Osteoblast (primary cell): Measurements from ENCODE around the gene AMOTL2. TPM values are rescaled to one million over a fixed set of nuclear protein-coding genes. Genes with fewer than 3 reads are reported as not detected.
A peak's percentile ranks its signal among the peaks of the same experiment; 100 is the strongest.

Experiments
- DNase-seq: peaks from one replicate; pipeline ENCODE4 v3.0.0; 2011; ENCODE audit warnings: low spot score, mixed read lengths; ENCODE audit not compliant: insufficient read length; ENCODE audit errors: missing footprints
- H2AFZ ChIP-seq: 2 replicates; pipeline ENCODE4 v1.6.0; 2011; ENCODE audit warnings: mild to moderate bottlenecking, low read length
- H3K27ac ChIP-seq: 2 replicates; pipeline ENCODE4 v1.5.1; 2011; ENCODE audit warnings: mild to moderate bottlenecking, low read depth, low read length, moderate library complexity
- H3K27me3 ChIP-seq: 2 replicates; pipeline ENCODE4 v1.6.0; 2012; ENCODE audit warnings: mild to moderate bottlenecking, control low read depth, inconsistent platforms, low read length, moderate library complexity; ENCODE audit not compliant: insufficient read depth
- H3K36me3 ChIP-seq: 2 replicates; pipeline ENCODE4 v1.5.1; 2011; ENCODE audit warnings: mild to moderate bottlenecking, low read length, control low read depth, moderate library complexity; ENCODE audit not compliant: insufficient read depth
- H3K4me1 ChIP-seq: 2 replicates; pipeline ENCODE4 v1.5.1; 2011; ENCODE audit warnings: mild to moderate bottlenecking, low read length, control low read depth, moderate library complexity; ENCODE audit not compliant: insufficient read depth
- H3K4me2 ChIP-seq: 2 replicates; pipeline ENCODE4 v1.6.0; 2011; ENCODE audit warnings: mild to moderate bottlenecking, low read length; ENCODE audit not compliant: insufficient read depth
- H3K4me3 ChIP-seq: fragments of 200-600 bp; sonication (generic); 3 replicates; pipeline ENCODE4 v1.5.1; 2012; ENCODE audit warnings: mild to moderate bottlenecking, low read length, inconsistent platforms; ENCODE audit not compliant: insufficient read depth
- H3K79me2 ChIP-seq: 2 replicates; pipeline ENCODE4 v1.6.0; 2012; ENCODE audit warnings: mild to moderate bottlenecking, low read length, control low read depth, inconsistent platforms; ENCODE audit not compliant: insufficient read depth
- H3K9me3 ChIP-seq: 2 replicates; pipeline ENCODE4 v1.5.1; 2011; ENCODE audit warnings: low read depth, low read length, control low read depth
- H4K20me1 ChIP-seq: 2 replicates; pipeline ENCODE4 v1.6.0; 2012; ENCODE audit warnings: mild to moderate bottlenecking, low read length, control low read depth; ENCODE audit not compliant: insufficient read depth
- total RNA-seq: library from RNA; depleted of rRNA; stranded (reverse); fragments of >200 nt; gene quantifications from 2 replicates; pipeline ENCODE4 v1.2.3, GENCODE V29; 2012
- TF ChIP-seq, protein P1 (sequence below): IDR thresholded peaks from 2 replicates; pipeline ENCODE4 v1.5.1; 2011; ENCODE audit warnings: mild to moderate bottlenecking, low read depth, low read length, moderate library complexity; ENCODE audit errors: extremely low read depth

The AMOTL2 gene
- total RNA-seq, 1 donor: 300 TPM

DNA sequence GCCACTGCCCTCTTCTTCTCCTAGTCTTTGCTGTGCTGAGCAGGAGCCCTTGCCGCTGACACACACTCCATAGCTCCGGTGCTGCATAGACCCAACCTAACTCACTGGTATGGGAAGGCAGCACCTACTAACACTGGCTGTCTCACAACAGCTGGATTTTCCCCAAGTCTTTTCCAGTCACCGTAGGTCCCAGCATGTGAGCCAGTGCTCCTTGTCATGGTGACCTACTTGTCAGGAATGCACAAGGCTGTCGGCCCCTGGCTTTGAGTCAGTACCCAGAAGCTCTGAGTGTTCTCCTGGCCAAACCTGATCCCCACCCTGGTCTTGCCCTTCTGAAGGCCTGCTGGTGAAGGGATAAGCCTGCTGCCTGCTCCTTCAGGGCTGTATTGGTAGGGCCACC is 25.7 kb downstream of the AMOTL2 start:
- DNase-seq: peak; percentile 70
- peaks cover 1% of the 10 kb centered on the region for H3K36me3 ChIP-seq
- no peak overlapping the region for H3K4me3 ChIP-seq
- peaks cover 9% of the 10 kb centered on the region for H3K9me3 ChIP-seq
- H3K27ac ChIP-seq: peak overlapping the region; percentile 2
- no peaks in the 10 kb centered on the region for H4K20me1 ChIP-seq
- H2AFZ ChIP-seq: no peak overlapping the region
- no peaks in the 10 kb centered on the region for H3K27me3 ChIP-seq
- TF ChIP-seq, protein P1, sequence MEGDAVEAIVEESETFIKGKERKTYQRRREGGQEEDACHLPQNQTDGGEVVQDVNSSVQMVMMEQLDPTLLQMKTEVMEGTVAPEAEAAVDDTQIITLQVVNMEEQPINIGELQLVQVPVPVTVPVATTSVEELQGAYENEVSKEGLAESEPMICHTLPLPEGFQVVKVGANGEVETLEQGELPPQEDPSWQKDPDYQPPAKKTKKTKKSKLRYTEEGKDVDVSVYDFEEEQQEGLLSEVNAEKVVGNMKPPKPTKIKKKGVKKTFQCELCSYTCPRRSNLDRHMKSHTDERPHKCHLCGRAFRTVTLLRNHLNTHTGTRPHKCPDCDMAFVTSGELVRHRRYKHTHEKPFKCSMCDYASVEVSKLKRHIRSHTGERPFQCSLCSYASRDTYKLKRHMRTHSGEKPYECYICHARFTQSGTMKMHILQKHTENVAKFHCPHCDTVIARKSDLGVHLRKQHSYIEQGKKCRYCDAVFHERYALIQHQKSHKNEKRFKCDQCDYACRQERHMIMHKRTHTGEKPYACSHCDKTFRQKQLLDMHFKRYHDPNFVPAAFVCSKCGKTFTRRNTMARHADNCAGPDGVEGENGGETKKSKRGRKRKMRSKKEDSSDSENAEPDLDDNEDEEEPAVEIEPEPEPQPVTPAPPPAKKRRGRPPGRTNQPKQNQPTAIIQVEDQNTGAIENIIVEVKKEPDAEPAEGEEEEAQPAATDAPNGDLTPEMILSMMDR: no peak
- peaks cover 25% of the 10 kb centered on the region for H3K4me1 ChIP-seq
- H3K4me2 ChIP-seq: no peak overlapping the region
- no peaks in the 10 kb centered on the region for H3K79me2 ChIP-seq

DNA sequence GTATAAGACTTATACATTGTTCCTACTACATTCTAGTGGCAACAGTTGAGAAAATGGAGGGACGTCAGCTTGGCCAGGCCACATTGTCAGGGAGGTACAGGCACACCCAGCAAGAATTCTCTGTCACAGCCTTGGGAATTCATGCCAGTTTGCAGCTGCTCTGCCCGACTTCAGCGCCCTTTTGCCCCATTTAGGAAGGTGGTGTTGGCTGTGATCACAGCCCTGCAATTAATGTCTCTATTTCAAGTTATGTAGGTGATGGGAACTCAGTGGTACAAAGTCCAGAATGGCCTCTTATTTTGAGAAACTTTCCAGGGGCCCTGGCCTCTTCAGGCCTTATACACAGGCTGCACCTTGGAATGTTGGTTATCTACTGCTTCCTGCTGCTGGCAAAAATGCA is 26.7 kb downstream of the AMOTL2 start:
- Histone ChIP-seq H3K79me2 (no peaks in the 10 kb centered on the region), H3K4me2 (no peak overlapping the region), H2AFZ (no peak overlapping the region), H4K20me1 (no peaks in the 10 kb centered on the region), H3K4me3 (no peak overlapping the region), H3K36me3 (no peaks in the 10 kb centered on the region), H3K27ac (no peak overlapping the region), H3K9me3 (peaks cover 9% of the 10 kb centered on the region), H3K27me3 (no peaks in the 10 kb centered on the region), H3K4me1 (peaks cover 18% of the 10 kb centered on the region)
- no peak for DNase-seq
- TF ChIP-seq, protein P1: no peak

DNA sequence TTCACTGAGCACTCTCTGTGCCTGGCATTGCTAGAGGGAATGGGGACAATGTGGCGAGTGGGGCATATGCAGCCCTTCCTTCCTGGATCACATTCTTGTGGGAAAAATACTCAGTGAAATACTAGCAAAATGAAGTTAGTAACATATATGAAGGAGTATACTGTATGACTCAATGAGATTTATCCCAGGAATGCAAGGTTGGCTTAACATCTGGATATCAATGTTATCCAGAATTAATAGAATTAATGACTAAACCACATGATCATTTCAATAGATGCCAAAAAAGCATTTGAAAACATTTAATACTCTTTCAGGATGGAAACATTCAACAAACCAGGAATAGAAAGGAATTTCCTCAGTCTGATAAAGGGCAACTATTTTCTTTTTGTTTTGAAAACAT is 27.5 kb downstream of the AMOTL2 start:
- H3K4me1 ChIP-seq: peaks cover 13% of the 10 kb centered on the region
- no peaks in the 10 kb centered on the region for H4K20me1 ChIP-seq
- TF ChIP-seq, protein P1: no peak
- H3K27ac ChIP-seq: no peak overlapping the region
- H2AFZ ChIP-seq: no peak overlapping the region
- peaks cover 9% of the 10 kb centered on the region for H3K9me3 ChIP-seq
- H3K36me3 ChIP-seq: no peaks in the 10 kb centered on the region
- H3K4me2 ChIP-seq: no peak overlapping the region
- H3K4me3 ChIP-seq: no peak overlapping the region
- H3K79me2 ChIP-seq: no peaks in the 10 kb centered on the region
- no peak for DNase-seq
- H3K27me3 ChIP-seq: no peaks in the 10 kb centered on the region

DNA sequence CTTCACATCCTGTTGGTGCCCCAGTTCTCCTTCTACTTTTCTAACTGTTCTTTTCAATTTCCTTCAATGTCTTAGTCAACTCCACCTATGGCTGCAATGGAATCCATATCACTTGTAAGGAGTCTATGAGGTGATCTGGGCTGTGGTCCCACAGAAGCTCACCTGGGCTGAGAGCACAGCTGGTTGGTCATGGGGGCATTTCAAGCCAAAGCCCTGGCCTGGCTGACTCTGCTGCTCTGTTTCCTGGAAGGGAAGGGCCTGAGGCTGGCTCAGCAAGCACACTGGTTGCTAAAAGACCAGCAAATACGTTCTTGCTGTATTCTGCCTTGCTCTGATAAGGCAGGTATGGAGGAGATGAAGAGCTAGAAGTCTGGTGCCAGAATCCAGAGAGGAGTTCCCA is 29.0 kb downstream of the AMOTL2 start:
- no peak overlapping the region for H3K4me3 ChIP-seq
- no peak overlapping the region for H3K4me2 ChIP-seq
- H4K20me1 ChIP-seq: no peaks in the 10 kb centered on the region
- H3K27me3 ChIP-seq: no peaks in the 10 kb centered on the region
- H3K36me3 ChIP-seq: no peaks in the 10 kb centered on the region
- TF ChIP-seq, protein P1: no peak
- H3K4me1 ChIP-seq: peaks cover 24% of the 10 kb centered on the region
- peaks cover 9% of the 10 kb centered on the region for H3K9me3 ChIP-seq
- H3K79me2 ChIP-seq: no peaks in the 10 kb centered on the region
- DNase-seq: no peak
- H3K27ac ChIP-seq: no peak overlapping the region
- H2AFZ ChIP-seq: no peak overlapping the region
